Liver (tissue), 9 donors: ENCODE results near the gene FAM171A1. TPM values are rescaled to one million over a fixed set of nuclear protein-coding genes. Genes with fewer than 3 reads are reported as not detected.
A peak's percentile ranks its signal among the peaks of the same experiment; 100 is the strongest.
"Not testable (repeated sequence)": the region's sequence is repeated elsewhere in the genome, so short reads cannot be mapped to it uniquely, and the experiment has no call there.

Experiments used
- DNase-seq: peaks from one replicate; pipeline ENCODE4 v3.0.0-alpha.2; 2017; ENCODE audit warnings: low spot score
- H3K27ac ChIP-seq, 2 donors: one replicate each; pipeline ENCODE4 v1.7.0; 2013; ENCODE audit warnings: inconsistent platforms in 2 of 2, low read length in 2 of 2, control low read depth in 1 of 2, low read depth in 1 of 2, mild to moderate bottlenecking in 1 of 2
- H3K27me3 ChIP-seq, 4 donors: one replicate each; pipeline versions ENCODE4 v1.6.1 to v1.7.0; 2013; ENCODE audit warnings: low read length in 3 of 4, inconsistent platforms in 1 of 4, mild to moderate bottlenecking in 1 of 4, moderate library complexity in 1 of 4; ENCODE audit not compliant: control insufficient read depth in 4 of 4, insufficient read depth in 4 of 4
- H3K36me3 ChIP-seq, 4 donors: one replicate each; pipeline versions ENCODE4 v1.6.1 to v1.7.0; 2013; ENCODE audit warnings: low read length in 3 of 4, mild to moderate bottlenecking in 3 of 4, low read depth in 1 of 4, moderate library complexity in 1 of 4; ENCODE audit not compliant: control insufficient read depth in 4 of 4, insufficient read depth in 3 of 4
- H3K4me1 ChIP-seq, 4 donors: one replicate each; pipeline versions ENCODE4 v1.6.1 to v1.7.0; 2013; ENCODE audit warnings: low read length in 3 of 4, mild to moderate bottlenecking in 3 of 4, moderate library complexity in 1 of 4; ENCODE audit not compliant: control insufficient read depth in 4 of 4, insufficient read depth in 4 of 4
- H3K4me3 ChIP-seq, 3 donors: one replicate each; pipeline versions ENCODE4 v1.6.1 to v1.7.0; 2013; ENCODE audit warnings: low read length in 3 of 3, control low read depth in 1 of 3, low read depth in 1 of 3, mild to moderate bottlenecking in 1 of 3
- H3K9ac ChIP-seq, 2 donors: one replicate each; pipeline ENCODE4 v1.7.0; 2013; ENCODE audit warnings: low read length in 2 of 2, mild to moderate bottlenecking in 2 of 2, moderate library complexity in 2 of 2, control low read depth in 1 of 2, low read depth in 1 of 2
- H3K9me3 ChIP-seq, 4 donors: one replicate each; pipeline versions ENCODE4 v1.6.1 to v1.7.0; 2013; ENCODE audit warnings: low read length in 3 of 4; ENCODE audit not compliant: control insufficient read depth in 4 of 4
- ATF3 ChIP-seq: IDR thresholded peaks from 2 replicates; pipeline ENCODE4 v1.6.1; 2016; ENCODE audit warnings: antibody characterized with exemption
- FOXA1 ChIP-seq: IDR thresholded peaks from 2 replicates; pipeline ENCODE4 v1.6.1; 2016; ENCODE audit warnings: antibody characterized with exemption
- FOXA2 ChIP-seq: IDR thresholded peaks from 2 replicates; pipeline ENCODE4 v1.6.1; 2016; ENCODE audit warnings: antibody characterized with exemption
- HNF4G ChIP-seq: IDR thresholded peaks from 2 replicates; pipeline ENCODE4 v1.6.1; 2016; ENCODE audit warnings: antibody characterized with exemption
- JUND ChIP-seq, 2 donors: IDR thresholded peaks; 2 replicates each; pipeline ENCODE4 v1.6.1; 2016; ENCODE audit warnings: antibody characterized with exemption in 2 of 2
- MAX ChIP-seq: IDR thresholded peaks from 2 replicates; pipeline ENCODE4 v1.6.1; 2016; ENCODE audit warnings: antibody characterized with exemption
- RAD21 ChIP-seq, 2 donors: IDR thresholded peaks; 2 replicates each; pipeline ENCODE4 v1.6.1; 2016; ENCODE audit warnings: antibody characterized with exemption in 2 of 2, mild to moderate bottlenecking in 2 of 2
- REST ChIP-seq: IDR thresholded peaks from 2 replicates; pipeline ENCODE4 v1.6.1; 2016; ENCODE audit warnings: antibody characterized with exemption, mild to moderate bottlenecking
- RXRA ChIP-seq, 2 donors: IDR thresholded peaks; 2 replicates each; pipeline ENCODE4 v1.6.1; 2017 to 2018; ENCODE audit warnings: antibody characterized with exemption in 2 of 2, mild to moderate bottlenecking in 1 of 2
- SP1 ChIP-seq: IDR thresholded peaks from 2 replicates; pipeline ENCODE4 v1.6.1; 2018; ENCODE audit warnings: antibody characterized with exemption, mild to moderate bottlenecking
- YY1 ChIP-seq: IDR thresholded peaks from 2 replicates; pipeline ENCODE4 v1.6.1; 2016; ENCODE audit warnings: antibody characterized with exemption, mild to moderate bottlenecking
- ZBTB33 ChIP-seq: IDR thresholded peaks from 2 replicates; pipeline ENCODE4 v1.6.1; 2016; ENCODE audit warnings: antibody characterized with exemption
- WGBS: extraction: QIAGEN DNeasy Blood & Tissue Kit; methylation state at CpG from one replicate; pipeline ENCODE4 v1.1.7; 2013; 5-methylcytosine and 5-hydroxymethylcytosine counted together
- polyA plus RNA-seq, 2 donors: library from polyadenylated mRNA; stranded (reverse) in 1 of 2; unstranded in 1 of 2; fragments of 200-250 nt in 1 of 2; fragments of >200 nt in 1 of 2; fragmentation: Nextera tagmentation in 1 of 2; extraction: Ambion mirVana in 1 of 2; gene quantifications; one replicate each; pipeline versions ENCODE4 v1.2.1 to v1.2.3, GENCODE V29; 2013 to 2015
- total RNA-seq, 2 donors: library from RNA; depleted of rRNA; stranded (reverse); fragments of >200 nt; gene quantifications; one replicate each; pipeline ENCODE4 v1.2.3, GENCODE V29; 2014
- donor health status: healthy.
- donor health status: healthy.
- donor health status: healthy.
- donor health status: healthy.
- donor health status: healthy.

FAM171A1 gene
- total and polyA plus RNA-seq, 4 donors: 2.5 to 10.2 (median 7.7) TPM

GRCh38 chr10:15339892-15340291, 31.2 kb downstream of the FAM171A1 start:
- TF ChIP-seq SP1 (no peak), REST (no peak), JUND (IDR thresholded peaks at IDR 0.05) (no peak), RAD21 (IDR thresholded peaks at IDR 0.05) (no peak), HNF4G (no peak), RXRA (IDR thresholded peaks at IDR 0.05) (no peak), FOXA1 (no peak)
- Histone ChIP-seq H3K27ac (no peak overlapping the region), H3K4me1 (peaks cover 9 to 33% (median 24%) of the 10 kb centered on the region in 4 donors), H3K27me3 (no peaks in the 10 kb centered on the region), H3K4me3 (no peak overlapping the region), H3K36me3 (no peaks in the 10 kb centered on the region), H3K9ac (no peak overlapping the region), H3K9me3 (no peaks in the 10 kb centered on the region)
- 94% methylated on average over 2 of the region's 2 CpGs for WGBS
- no peak for DNase-seq

GRCh38 chr10:15337441-15337923, 33.6 kb downstream of the FAM171A1 start:
- not testable (repeated sequence) for H3K36me3 ChIP-seq, H3K27ac ChIP-seq, H3K9ac ChIP-seq, DNase-seq, H3K9me3 ChIP-seq, H3K4me3 ChIP-seq, H3K27me3 ChIP-seq
- H3K4me1 ChIP-seq: peaks cover 18 to 45% (median 35%) of the 10 kb centered on the region in 4 donors
- 94% methylated on average over 24 of the region's 24 CpGs for WGBS

- no peak overlapping the region for H3K27ac ChIP-seq
- no peak for DNase-seq
- no peaks in the 10 kb centered on the region for H3K9me3 ChIP-seq
- no peak overlapping the region for H3K4me3 ChIP-seq
- TF ChIP-seq JUND (IDR thresholded peaks at IDR 0.05) (no peak), HNF4G (no peak), RXRA (IDR thresholded peaks at IDR 0.05) (no peak), MAX (no peak), ATF3 (no peak)
- no peak overlapping the region for H3K9ac ChIP-seq
- H3K4me1 ChIP-seq: peaks cover 15 to 34% (median 27%) of the 10 kb centered on the region in 4 donors
- 69% methylated on average over 4 of the region's 4 CpGs for WGBS
- H3K27me3 ChIP-seq: no peaks in the 10 kb centered on the region
- H3K36me3 ChIP-seq: no peaks in the 10 kb centered on the region
Observed at GRCh38 chr10:15336211-15336610, 34.9 kb downstream of the FAM171A1 start.

GRCh38 chr10:15335508-15335907, 35.6 kb downstream of the FAM171A1 start:
- Histone ChIP-seq H3K27ac (peak overlapping the region; percentile 42 to 47), H3K4me3 (no peak overlapping the region), H3K4me1 (peaks cover 16 to 31% (median 27%) of the 10 kb centered on the region in 4 donors), H3K27me3 (no peaks in the 10 kb centered on the region), H3K36me3 (no peaks in the 10 kb centered on the region), H3K9me3 (no peaks in the 10 kb centered on the region), H3K9ac (peak overlapping the region in 1 of 2 donors; percentile 50)
- WGBS: 16% methylated on average over 2 of the region's 2 CpGs
- DNase-seq: no peak
- peak in 1 of 2 donors; percentile 7 for TF ChIP-seq RAD21 (IDR thresholded peaks at IDR 0.05)
- no peak for TF ChIP-seq MAX
- no peak for TF ChIP-seq FOXA2
- peak; percentile 60 for TF ChIP-seq YY1
- peak; percentile 10 for TF ChIP-seq SP1
- no peak for TF ChIP-seq ZBTB33
- peak; percentile 23 to 49 for TF ChIP-seq RXRA (IDR thresholded peaks at IDR 0.05)
- TF ChIP-seq HNF4G: no peak
- peak; percentile 28 for TF ChIP-seq REST
